DMS153 treated with DMSO at 0.1 percent for 48 hours (cell line): ENCODE measurements around the gene ASXL2.

Experiments used
- DNase-seq: peaks from one replicate; lab custom pipeline; 2025; ENCODE audit not compliant: unreplicated experiment; lab: John Stamatoyannopoulos, UW

Gene ASXL2

GRCh38 chr2:25808006-25808383 lies 70.3 kb downstream of the ASXL2 start:
- no peak for DNase-seq

- no peak for DNase-seq
These were observed 71.3 kb downstream of the ASXL2 start for GRCh38 chr2:25806941-25807340.

GRCh38 chr2:25805987-25806386 lies 72.3 kb downstream of the ASXL2 start:
- DNase-seq, result no peak

GRCh38 chr2:25804338-25804737 lies 73.9 kb downstream of the ASXL2 start:
- no peak for DNase-seq

- DNase-seq, result no peak
These were observed 79.0 kb downstream of the ASXL2 start for GRCh38 chr2:25799301-25799700.

- DNase-seq, result no peak
These were observed 80.4 kb downstream of the ASXL2 start for GRCh38 chr2:25797620-25798488.

GRCh38 chr2:25794544-25795276 lies 83.6 kb downstream of the ASXL2 start:
- DNase-seq, result no peak

GRCh38 chr2:25790074-25790790 lies 88.1 kb downstream of the ASXL2 start:
- DNase-seq, result no peak

- DNase-seq, result no peak
These were observed 89.8 kb downstream of the ASXL2 start for GRCh38 chr2:25788457-25788856.

GRCh38 chr2:25787020-25787419 lies 91.3 kb downstream of the ASXL2 start:
- DNase-seq, result no peak

GRCh38 chr2:25784404-25784803 lies 93.9 kb downstream of the ASXL2 start:
- DNase-seq, result no peak

GRCh38 chr2:25777077-25777476 lies 101.2 kb downstream of the ASXL2 start:
- no peak for DNase-seq

- no peak for DNase-seq
These were observed 106.2 kb downstream of the ASXL2 start for GRCh38 chr2:25772078-25772477.

GRCh38 chr2:25763575-25763974 lies 114.7 kb downstream of the ASXL2 start:
- no peak for DNase-seq

- no peak for DNase-seq
These were observed 118.0 kb downstream of the ASXL2 start for GRCh38 chr2:25760297-25760696.

- DNase-seq, result no peak
These were observed 119.9 kb downstream of the ASXL2 start for GRCh38 chr2:25758348-25758747.

- no peak for DNase-seq
These were observed 120.4 kb downstream of the ASXL2 start for GRCh38 chr2:25757906-25758305.

- no peak for DNase-seq
These were observed 121.8 kb downstream of the ASXL2 start for GRCh38 chr2:25756536-25756935.

- DNase-seq, result no peak
These were observed 128.6 kb downstream of the ASXL2 start for GRCh38 chr2:25749676-25750075.

- no peak for DNase-seq
These were observed 134.2 kb downstream of the ASXL2 start for GRCh38 chr2:25744055-25744454.

- no peak for DNase-seq
These were observed 135.0 kb downstream of the ASXL2 start for GRCh38 chr2:25743132-25743830.
